ENCODE data around the gene MBP.

MBP gene

DNA sequence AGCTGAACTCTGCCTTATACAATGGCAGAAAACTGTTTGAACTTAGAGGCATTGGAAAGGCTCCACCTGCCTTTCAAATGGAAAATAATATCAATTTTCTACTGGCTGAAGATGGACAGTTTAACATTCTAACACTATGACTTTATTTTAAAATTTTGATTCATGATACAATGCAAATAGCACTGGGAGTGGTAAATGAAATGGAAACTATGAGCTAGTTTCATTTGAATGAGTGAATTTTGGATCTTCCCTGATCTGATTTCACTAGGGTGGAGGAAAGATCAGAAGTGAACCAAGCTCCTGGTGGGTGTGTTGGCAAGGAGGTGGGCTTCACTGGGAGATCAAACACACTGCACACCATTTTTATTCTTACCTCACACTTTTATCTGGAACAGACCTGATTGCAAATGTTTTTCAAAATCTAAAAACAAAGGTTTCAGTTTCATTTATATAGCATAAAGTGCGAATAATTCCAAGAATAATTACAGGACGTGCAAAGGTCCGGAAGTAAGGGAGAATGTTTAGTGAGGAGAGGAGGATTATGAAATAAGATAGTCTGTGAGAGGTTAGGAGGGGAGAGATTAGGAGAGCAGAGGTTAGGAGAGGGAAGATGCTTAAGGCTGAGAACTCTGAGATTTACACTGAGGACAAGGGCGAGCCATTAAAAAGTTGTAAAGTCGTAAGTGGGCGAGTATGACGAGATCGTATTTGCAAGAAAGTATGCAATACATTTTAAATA is 18.6 kb upstream of the MBP start:
- DNase-seq = no peak

DNA sequence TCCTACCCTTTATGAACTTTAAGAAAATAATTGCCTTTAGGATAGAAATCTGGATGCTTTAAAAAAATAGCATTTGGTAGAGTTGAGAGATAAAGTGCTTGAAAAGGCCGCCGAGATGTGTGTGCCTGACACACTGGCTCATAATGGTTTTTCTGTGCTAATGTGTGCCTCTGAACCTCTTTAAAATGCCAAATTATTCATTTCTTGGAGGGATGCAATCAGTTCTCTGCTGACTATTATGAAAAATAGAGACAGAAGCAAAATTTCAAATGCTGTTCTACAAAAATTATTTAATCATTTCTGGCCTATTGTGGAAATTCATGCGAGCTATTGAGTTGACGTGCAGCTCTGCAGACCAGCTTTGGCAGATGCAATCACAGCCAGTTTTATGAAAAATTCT is 18.0 kb upstream of the MBP start:
- no peak for DNase-seq

DNA sequence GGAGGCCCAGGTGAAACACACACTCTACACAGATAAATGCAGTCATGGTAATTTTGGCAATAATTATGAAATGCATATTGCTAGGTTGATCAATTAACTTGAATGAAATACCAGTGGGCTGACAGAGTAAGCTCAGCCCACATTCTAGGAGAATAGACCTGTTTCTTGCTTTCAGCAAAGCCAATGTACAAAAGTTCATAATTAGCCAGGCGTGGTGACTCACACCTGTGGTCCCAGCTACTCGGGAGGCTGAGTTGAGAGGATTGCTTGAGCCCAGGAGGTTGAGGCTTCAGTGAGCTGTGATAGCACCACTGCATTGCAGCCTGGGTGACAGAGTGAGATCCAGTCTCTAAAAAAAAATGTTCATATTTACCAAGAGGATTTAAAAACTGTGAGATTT is 15.7 kb upstream of the MBP start:
- DNase-seq = no peak

DNA sequence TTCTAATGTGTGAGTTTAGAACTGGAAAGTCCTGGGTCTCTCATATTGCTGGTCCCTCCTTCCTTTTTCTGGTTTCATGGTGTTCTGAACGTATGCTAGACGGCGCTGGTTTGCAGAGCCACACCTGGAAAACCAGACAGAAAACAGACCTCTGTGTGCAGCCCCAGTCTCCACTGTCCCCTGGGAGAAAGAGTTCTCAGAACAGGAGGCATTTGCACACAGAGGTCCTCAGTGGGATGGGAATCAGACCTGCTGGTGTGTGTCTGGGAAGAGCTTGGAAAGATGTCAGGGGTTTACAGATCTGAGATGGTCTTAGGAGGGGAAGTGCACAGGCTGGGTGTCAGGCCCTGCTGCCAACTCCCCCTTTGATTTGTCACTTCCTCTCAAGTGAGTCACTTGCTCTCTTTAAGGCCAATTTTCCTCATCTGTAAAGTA is 14.9 kb upstream of the MBP start:
- DNase-seq = no peak

DNA sequence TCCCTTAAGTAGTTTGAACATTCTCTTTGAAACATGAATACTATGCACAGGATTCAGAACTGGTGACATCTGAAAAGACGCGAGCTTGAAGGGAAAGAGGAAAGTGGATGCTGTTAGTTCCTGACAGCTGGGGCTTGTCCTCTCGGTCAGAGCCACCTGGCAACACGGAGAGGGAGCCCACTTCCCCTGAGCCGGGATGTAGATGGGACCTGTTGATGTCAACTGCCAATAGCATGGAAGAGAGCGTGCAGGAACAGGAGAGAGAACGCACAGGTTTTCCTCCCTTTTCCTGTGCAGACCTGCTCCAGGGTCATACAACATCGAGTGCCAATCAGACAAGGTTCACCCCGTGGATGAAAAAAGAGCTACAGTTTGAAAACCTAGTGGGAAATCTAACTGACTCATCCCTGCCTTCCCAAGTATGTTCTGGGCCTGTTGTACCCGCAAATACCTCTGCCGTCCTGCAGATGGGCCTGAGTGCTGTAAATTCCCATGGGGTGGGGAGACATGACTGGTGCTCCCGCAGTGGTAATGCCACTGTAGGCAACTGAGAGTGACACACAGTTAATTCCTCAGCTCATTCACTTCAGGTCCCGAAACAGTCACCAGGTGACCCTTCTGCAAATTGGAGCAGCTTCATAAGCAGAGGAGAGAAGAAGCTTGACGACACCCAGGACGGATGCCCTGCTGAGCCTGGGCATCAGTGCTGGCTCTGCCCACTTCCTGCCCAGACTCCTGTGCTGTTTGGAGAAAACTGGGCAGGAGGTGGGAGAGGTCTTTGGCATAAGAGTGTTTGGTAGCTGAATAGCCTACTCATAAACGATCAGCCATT is 13.9 kb upstream of the MBP start:
- DNase-seq = peak; percentile 20

DNA sequence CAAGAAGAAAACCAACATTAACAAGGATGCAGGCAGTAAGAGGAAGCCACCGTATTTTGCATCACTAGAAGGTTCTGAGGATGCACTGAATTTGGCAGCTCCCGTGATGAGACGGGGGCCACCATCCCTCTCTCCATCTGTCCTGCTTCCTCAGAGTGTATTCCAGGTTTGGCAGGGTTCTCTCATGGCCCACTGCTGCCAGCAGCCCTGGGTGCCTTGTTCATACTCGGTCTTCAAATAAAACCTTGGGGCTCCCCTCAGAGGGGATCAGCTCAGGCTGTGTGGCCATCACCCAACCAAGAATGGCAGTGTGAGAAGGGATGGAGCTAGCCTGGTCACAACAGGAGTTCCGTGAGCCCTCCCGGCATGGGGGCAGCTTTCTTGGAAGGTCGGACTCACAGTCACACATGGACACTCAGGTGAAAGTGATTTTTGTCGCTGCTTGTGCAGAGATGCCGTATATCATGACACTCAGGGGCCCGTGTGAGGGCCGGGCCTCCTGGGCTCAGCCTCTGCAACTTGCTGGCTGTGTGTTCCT is 12.8 kb upstream of the MBP start:
- DNase-seq = no peak

DNA sequence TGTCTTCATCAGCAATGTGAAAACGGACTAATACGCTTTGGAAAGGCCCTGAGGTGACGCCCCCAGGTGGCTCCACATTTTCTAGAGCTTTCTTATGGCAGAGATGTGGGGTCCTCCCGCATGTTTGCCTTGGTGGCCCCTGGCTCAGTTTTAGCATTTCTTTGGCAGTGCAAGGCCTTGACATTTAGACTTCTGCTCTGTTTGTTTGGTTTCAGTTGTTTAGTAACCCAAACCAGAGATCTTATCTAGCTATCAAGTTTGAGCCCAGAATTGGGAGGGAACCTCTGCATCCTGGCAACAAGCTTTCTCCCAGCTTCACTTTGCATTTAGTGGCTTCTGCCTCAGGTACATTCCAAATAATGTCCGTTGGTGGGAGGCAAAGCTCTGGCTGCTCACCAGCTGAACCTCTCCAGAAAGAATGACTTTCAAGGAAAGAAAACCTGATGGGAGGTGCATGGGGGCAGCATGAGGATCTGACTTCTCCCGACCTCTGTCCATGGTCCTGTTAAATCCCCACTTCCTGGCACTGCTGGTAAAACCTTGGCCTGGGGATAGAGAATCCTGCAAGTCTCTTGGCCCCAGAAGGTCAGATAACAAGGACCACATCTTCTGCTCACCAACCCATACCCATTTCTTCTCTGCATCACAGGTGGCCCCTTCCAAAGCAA is 12.0 kb upstream of the MBP start:
- DNase-seq = no peak

DNA sequence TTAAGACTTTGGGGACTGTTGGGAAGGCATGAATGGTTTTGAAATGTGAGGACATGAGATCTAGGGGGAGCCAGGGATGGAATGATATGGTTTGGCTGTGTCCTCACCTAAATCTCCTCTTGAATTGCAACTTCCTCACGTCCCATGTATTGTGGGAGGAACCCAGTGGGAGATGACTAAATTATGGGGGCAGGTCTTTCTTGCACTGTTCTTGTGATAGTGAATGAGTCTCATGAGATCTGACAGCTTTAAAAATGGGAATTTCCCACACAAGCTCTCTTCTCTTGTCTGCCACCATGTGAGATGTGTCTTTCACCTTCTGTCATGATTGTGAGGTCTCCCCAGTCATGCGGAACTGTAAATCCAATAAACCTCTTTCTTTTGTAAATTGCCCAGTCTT is 11.5 kb upstream of the MBP start:
- no peak for DNase-seq

DNA sequence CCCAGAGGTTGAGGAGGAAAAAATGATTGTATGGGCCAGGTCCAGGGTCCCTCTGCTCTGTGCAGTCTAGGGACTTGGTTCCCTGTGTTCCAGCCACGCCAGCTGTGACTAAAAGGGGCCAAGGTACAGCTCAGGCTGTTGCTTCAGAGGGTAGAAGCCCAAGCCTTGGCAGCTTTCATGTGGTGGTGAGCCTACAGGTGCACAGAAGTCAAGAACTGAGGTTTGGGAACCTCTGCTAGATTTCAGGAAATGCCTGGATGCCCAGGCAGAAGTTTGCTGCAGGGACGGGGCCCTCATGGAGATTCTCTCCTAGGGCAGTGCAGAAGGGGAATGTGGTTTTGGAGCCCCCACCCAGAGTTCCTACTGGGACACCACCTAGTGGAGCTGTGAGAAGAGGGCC is 10.6 kb upstream of the MBP start:
- no peak for DNase-seq

DNA sequence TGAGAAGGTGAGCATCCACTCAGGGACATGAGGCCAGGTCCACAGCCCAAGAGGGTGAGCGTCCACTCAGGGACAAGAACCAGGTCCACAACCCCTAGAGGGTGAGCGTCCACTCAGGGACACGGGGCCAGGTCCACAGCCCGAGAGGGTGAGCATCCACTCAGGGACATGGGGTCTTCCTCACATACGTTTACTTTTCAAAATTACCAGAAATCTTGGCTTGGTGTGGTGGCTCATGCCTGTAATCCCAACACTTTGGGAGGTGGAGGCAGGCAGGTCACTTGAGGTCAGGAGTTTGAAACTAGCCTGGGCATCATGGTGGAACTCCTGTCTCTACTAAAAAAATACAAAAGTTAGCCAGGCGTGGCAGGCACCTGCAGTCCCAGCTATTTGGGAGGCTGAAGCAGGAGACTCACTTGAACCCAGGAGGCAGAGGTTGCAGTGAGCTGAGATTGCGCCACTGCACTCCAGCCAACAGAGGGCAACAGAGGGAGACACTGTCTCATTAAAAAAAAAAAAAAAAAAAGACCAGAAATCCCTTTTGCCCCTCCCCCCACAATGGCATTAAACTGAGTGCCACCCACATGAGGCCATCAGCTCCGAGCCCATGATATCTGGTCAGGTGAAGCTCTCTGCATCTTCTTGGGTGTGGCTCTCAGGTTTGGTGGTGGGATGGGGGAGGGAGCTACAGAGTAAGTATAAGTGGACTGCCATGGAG is 9.0 kb upstream of the MBP start:
- DNase-seq = no peak

DNA sequence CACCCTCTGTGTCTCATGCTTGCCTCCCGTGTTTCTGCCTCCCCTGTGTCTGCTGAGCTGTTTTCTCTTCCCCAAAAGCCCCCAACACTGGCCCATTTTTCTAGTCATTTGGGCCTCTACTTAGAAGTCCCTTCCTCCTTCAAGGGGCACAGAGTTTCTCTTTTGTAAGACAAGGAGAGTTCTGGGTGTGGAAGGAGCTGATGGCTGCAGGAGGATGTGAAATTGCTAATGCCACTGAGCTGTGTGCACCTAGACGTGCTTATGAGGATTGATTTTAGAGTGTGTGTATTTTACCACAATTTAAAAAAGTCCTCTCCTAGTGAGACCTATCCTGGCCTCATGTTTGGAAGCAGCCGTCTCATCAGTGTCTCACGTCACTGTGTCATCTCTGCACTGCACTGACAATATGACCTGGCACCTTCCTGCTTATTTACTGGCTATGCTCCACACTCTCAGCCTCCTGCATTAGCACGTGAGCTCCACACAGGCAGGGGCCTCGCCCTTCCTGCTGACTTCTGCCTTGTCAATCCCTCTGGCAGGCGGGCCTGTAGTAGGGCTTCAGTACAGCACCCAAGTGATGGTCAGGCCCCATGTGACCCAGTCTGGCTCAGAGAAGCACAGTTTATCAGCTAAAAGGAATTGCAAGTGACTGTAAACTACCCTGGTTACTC is 8.0 kb upstream of the MBP start:
- DNase-seq = no peak

DNA sequence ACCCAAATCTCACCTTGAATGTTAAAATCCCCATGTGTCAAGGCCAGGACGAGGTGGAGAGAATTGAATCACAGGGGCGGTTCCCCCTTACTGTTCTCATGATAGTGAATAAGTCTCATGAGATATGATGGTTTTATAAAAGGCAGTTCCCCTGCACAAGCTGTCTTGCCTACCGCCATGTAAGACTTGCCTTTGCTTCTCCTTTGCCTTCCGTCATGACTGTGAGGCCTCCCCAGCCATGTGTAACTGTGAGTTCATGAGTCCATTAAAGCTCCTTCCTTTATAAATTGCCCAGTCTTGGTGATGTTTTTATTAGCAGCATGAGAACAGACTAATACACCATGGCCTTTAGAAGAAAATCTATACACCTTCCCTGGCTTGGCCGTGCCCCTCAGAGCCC is 7.4 kb upstream of the MBP start:
- no peak for DNase-seq

DNA sequence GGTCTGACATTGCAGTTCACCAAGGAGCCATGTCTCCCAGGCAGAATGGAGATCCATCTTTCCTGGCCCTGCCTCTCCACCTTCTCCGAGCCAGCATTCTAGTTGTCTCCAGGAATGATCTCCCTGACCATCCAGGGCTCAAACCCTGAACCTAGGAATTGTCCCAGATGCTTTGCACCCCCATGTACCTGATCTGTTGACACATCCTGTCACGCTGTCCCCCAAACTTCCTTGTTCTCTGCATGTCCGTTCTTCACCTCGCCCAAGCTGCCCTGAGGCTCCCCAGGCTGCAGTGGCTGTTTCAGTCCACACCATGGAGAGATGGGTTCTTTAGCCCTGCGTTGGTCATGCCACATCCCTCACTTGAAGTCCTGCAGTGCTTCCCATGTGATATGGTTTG is 7.0 kb upstream of the MBP start:
- no peak for DNase-seq

DNA sequence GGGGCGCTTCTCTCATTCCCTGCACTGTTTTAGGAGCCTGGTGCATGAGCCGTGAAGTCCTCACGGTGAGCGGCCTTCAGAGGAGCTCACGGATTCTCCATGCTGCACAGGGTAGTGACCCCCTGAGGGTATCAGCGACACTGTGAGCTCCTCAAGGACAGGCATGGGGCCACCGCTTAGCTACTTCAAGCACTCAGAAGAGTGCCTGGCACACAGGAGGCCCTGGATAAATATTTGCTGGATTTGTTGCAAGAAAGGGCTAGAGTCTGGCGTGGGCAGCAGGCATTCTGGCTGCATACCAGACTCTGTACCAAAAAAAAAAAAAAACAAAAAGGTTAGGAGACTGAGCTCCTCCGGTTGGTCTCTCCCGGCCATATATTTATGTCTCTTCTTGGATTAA is 5.7 kb upstream of the MBP start:
- DNase-seq = no peak

DNA sequence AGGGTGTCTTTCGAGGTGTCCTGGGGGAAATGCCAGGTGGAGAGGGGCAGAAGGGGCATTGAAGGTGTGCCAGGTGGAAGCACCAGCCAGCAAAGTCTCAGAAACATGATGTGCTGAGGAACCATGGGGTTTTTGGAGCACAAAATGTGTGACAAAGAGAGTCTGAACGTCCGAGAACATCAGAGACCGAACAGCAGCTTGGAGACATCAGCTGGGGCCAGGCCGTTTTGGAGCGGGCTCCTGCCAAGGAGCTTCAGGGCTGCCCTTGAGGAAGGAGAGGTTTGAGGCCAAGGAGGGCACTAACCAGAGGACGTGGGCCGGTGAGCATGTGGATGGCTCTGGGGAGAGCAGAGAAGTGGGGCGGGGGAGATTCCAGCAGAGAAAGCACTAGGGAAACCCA is 5.3 kb upstream of the MBP start:
- no peak for DNase-seq

DNA sequence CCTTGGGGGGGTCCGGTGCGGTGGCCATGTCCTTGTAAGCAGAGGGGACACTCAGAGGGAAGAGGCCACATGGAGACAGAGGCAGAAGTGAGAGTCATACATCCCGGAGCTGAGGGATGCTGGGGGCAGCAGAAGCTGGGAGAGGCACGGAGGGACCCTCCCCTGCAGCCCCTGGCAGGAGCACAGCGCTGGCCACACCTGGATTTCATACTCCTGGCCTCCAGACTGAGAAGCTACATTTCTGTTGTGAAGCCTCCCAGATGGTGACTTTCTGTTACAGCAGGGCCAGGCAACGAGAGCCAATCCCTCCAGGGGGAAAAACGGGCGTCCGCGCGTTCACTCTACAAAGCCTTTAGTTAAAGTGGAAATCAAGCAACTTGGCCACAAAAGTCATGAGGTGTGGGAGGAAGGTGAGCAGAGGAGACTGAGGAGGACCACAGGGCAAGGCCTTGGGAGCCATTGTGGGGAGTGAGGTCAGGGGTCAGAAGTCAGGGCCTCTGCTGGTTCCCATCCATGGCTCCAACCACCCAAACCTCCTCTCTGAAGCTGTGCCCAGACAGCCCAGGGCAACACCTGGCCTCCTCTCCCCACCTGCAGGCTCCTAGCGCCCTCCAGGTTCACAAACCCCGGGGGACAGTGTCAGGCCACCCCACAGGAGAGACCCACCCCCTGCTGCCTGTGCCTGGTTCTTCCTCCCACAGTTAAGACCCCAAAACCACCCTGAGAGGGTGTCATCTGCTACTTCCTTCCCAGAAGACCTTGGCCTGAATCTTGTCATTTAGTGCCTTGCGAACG is 4.5 kb upstream of the MBP start:
- DNase-seq = no peak

DNA sequence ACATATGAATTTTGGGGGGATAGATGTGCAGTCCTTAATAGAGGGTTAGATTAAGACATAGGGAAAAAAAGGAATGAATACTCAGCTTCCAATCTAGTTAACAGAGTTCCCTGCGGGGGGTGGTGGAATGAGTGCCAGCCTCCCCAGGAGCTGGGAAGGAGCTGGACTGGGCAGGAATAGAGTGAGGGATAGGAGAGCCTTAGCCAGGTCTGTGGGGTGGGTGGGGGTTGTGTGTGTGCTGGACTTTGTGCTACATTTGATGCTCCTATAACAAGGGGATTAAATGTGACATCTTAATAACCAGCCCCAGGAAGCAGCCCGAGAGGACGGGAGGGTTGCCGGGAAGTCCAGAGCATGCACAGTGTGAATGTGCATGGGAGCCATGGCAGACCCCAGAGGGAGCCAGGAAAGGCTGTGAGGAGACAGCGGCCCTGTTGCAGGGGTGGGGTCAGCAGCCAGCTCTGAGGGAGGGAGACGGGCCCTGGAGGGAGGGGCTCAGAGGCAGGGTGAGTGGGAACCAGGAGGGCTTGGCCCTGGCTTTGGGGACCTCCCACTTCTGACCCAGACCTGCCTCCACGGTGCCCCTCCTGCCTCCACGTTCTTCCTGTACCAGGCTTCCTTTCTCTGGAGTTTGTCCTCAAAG is 3.6 kb upstream of the MBP start:
- DNase-seq = no peak

DNA sequence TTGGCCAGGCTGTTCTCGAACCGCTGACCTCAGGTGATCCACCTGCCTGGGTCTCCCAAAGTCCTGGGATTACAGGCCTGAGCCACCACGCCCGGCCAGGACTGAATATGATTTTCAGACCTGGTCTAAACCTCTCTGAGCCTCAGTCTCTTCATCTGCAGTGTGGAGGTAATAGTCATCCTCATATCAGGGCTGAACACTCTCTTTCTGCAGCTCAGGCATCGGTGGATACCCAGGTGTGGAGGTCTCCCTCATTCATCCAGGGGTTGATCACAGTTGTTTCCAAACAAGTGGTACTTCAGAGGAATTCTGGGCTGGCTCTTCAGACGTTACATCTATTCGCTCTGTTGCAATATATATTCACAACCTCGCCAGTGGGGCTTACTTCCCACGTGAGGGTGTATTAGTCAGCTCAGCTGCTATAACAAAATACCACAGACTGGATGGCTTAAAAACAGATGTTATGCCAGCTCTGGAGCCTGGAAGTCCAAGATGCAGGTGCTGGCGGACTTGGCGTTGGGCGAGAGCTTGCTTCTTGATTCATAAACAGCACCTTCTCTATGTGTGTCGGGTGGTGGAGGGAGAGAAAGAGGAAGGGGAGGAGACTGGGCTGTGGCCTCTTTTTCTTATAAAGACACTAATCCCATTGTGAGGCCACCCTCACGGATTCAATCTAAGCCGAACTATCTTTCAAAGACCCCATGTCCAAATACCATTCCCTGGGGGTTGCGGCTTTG is 2.9 kb upstream of the MBP start:
- no peak for DNase-seq

DNA sequence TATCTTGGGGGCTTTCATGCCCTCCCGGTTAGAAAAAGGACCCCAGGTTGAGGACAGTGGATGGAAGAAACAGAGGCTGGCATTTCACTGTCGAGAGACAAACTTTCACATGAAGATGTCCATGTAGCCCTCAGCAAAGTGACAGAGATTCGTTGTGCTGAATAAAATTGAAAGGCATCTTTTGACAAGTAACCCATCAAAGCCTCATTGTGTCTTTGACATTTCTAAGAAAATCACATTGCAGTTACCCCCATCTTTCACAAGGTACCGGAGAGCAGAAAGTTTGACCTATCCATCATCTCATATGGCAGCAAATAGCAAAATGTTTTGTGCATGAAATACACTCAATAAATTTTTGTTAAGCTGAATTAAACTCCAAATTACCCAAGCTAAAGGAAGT is 2.0 kb upstream of the MBP start:
- DNase-seq = no peak

DNA sequence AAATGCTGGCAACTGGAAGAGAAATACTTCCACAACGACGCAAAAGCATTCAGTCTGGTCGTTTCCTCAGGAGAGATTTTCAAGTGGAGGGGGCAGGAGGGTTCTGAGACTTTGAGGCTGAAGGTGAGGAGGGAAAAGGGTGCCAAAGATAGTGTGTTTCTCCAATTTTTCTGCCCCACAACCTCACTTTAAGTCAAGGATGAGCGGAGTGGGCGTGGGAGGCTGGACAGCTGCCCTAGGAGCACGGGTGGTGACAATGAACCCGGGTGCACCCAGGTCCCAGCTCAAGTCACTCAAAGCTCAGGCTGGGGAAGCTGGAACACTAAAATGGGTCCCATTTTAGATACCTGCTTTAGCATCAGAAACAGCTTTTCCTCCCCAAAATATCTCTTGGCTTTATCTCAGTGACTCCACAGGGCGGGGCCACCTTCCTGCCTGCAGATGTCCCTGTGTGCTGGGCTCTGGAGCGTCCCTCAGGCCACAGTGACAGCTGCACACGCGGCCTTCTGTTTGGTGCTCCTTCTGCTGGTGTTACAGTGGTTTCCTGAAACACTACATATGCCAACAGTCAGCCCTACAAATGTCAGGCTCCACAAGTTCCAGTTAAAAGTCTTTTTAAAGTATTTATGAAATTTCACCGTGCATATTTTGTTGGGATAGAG is 1.4 kb upstream of the MBP start:
- DNase-seq = peak; percentile 75

Measured in NCI-H146 (cell line).